GM12865 (cell line): ENCODE data around the gene PAPPA2.

Source experiments
- DNase-seq: peaks from one replicate; pipeline ENCODE4 v3.0.0; 2010; ENCODE audit warnings: low read depth
- H3K4me3 ChIP-seq: 2 replicates; pipeline ENCODE4 v1.5.1; 2011; ENCODE audit warnings: mild to moderate bottlenecking, low read depth, low read length, control low read depth
- TF ChIP-seq, protein P1 (sequence below): IDR thresholded peaks from 2 replicates; pipeline ENCODE4 v1.5.1; 2011; ENCODE audit warnings: low read length, control low read depth, low read depth, inconsistent platforms; ENCODE audit not compliant: insufficient read depth; ENCODE audit errors: missing control alignments

Gene PAPPA2

DNA sequence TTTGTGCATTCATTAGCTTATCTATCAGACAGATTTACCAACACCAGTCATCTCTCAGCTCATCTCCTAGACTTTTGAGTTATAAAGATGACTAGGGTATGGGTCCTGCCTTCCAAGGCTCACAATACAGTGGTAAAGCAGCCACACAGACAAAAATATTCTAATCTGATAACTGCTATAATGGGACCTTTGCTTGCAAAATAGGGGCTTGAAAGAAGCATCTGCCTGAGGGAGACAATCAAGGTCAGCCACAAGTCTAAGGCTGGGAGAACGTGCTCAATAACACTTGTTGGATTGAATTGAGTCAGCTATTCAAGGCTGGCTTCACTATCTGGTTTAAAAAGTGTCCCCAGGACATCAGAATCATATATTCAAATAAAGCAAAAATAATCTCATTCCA lies 1.4 kb upstream of the PAPPA2 start:
- TF ChIP-seq, protein P1, sequence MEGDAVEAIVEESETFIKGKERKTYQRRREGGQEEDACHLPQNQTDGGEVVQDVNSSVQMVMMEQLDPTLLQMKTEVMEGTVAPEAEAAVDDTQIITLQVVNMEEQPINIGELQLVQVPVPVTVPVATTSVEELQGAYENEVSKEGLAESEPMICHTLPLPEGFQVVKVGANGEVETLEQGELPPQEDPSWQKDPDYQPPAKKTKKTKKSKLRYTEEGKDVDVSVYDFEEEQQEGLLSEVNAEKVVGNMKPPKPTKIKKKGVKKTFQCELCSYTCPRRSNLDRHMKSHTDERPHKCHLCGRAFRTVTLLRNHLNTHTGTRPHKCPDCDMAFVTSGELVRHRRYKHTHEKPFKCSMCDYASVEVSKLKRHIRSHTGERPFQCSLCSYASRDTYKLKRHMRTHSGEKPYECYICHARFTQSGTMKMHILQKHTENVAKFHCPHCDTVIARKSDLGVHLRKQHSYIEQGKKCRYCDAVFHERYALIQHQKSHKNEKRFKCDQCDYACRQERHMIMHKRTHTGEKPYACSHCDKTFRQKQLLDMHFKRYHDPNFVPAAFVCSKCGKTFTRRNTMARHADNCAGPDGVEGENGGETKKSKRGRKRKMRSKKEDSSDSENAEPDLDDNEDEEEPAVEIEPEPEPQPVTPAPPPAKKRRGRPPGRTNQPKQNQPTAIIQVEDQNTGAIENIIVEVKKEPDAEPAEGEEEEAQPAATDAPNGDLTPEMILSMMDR: no peak
- no peak for DNase-seq
- no peak overlapping the region for H3K4me3 ChIP-seq

DNA sequence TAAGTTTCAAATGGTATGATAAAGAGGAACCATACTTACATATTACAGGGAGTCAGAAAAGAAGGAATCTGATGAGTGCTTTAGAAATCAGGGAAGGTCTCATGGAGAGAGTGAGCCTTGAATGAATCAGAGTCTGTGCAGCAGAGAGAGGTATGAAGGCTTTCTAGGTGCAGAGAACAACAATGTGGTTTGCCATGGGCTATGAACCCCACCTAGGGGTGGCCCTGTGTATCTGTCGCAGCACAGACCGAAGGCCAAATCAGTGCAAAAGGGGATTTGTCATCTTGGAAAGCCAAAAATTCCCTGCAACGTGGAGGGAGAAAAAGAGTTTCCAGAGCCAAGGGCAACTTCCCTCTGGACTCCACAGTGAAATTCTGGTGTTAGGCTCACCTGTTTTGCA lies 3.5 kb downstream of the PAPPA2 start:
- H3K4me3 ChIP-seq: no peak overlapping the region
- TF ChIP-seq, protein P1: peak; percentile 42
- peak; percentile 22 for DNase-seq

GRCh38 chr1:176469450-176470010 lies 6.6 kb downstream of the PAPPA2 start:
- TF ChIP-seq, protein P1: no peak
- no peak overlapping the region for H3K4me3 ChIP-seq
- no peak for DNase-seq

GRCh38 chr1:176471338-176472121 lies 8.6 kb downstream of the PAPPA2 start:
- TF ChIP-seq, protein P1: no peak
- DNase-seq: no peak
- H3K4me3 ChIP-seq: no peak overlapping the region

- H3K4me3 ChIP-seq: no peak overlapping the region
- TF ChIP-seq, protein P1: no peak
- DNase-seq: no peak
Observed at GRCh38 chr1:176479971-176480370, 17.0 kb downstream of the PAPPA2 start.

GRCh38 chr1:176480750-176481149 lies 17.8 kb downstream of the PAPPA2 start:
- H3K4me3 ChIP-seq: no peak overlapping the region
- TF ChIP-seq, protein P1: no peak

More at GRCh38 chr1:176480750-176481149, 17.8 kb downstream of the PAPPA2 start:
- DNase-seq: no peak
